Upper lobe of right lung (tissue), 1 donor: ENCODE results near the gene ATG14. TPM values are rescaled to one million over a fixed set of nuclear protein-coding genes. Genes with fewer than 3 reads are reported as not detected.
A peak's percentile ranks its signal among the peaks of the same experiment; 100 is the strongest.

Experiments used
- ATAC-seq: fragments of 200-7000 bp; cut with Tn5 transposase; one replicate; pipeline ENCODE4 v1.9.1; 2020; ENCODE audit warnings: mild to moderate bottlenecking, moderate library complexity
- DNase-seq: peaks from one replicate; pipeline ENCODE4 v3.0.0-alpha.2; 2020
- H3K27ac ChIP-seq: fragments of 200-600 bp; one replicate; pipeline ENCODE4 v1.8.0; 2022
- H3K27me3 ChIP-seq: fragments of 200-600 bp; one replicate; pipeline ENCODE4 v1.8.0; 2022; ENCODE audit warnings: mild to moderate bottlenecking
- H3K36me3 ChIP-seq: fragments of 200-600 bp; one replicate; pipeline ENCODE4 v1.8.0; 2022
- H3K4me1 ChIP-seq: fragments of 200-600 bp; one replicate; pipeline ENCODE4 v1.8.0; 2022
- H3K4me3 ChIP-seq: fragments of 200-600 bp; one replicate; pipeline ENCODE4 v1.8.0; 2022; ENCODE audit warnings: mild to moderate bottlenecking
- H3K9me3 ChIP-seq: fragments of 200-600 bp; one replicate; pipeline ENCODE4 v1.8.0; 2022
- intact Hi-C: fragments of 100-400 bp; cut with DNase I; formaldehyde crosslinking; loops from one replicate; pipeline ENCODE4 v1.11.0; 2022
- total RNA-seq: library from RNA; stranded (reverse); fragmentation: NEBNext Ultra II Directional; extraction: Animal tissue kit (Norgen Biotek cat#: 25700); gene quantifications from one replicate; pipeline ENCODE4 v1.2.1, GENCODE V29; 2021
- TF ChIP-seq, protein P1 (sequence below): fragments of 200-600 bp; IDR thresholded peaks from one replicate; pipeline ENCODE4 v1.8.0; 2022; ENCODE audit warnings: antibody characterized with exemption
- donor health status: DM: no; HTN: yes; CAD: no; lungs with severe emphysema.

The ATG14 gene
- total RNA-seq, 1 donor from 2014 or later = 10.3 TPM

DNA sequence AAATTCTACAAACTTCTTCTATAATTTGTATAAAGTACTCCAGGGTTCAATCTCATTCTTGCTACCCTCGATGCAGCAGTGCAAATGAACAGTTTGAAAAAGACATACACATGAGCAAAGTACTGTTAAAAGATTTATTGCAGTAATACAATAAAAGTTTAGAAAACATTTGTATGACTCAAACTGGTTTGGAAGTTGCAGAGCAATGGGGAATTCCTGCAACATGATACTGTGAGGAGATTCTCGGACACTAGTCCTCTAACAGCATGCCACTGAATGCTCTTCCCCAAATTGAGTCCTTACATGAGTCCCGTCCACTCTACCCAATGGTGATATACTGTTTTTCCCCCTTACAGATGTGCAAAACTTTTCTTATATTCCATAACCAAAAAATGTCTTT, 45.4 kb downstream of the ATG14 start:
- no peaks in the 10 kb centered on the region for H3K27me3 ChIP-seq
- H3K36me3 ChIP-seq = peaks cover 32% of the 10 kb centered on the region
- no peak overlapping the region for H3K4me3 ChIP-seq
- ATAC-seq (no peak), DNase-seq (no peak)
- H3K4me1 ChIP-seq = no peaks in the 10 kb centered on the region
- H3K27ac ChIP-seq = no peak overlapping the region
- intact Hi-C loops = no loop called here
- H3K9me3 ChIP-seq = no peaks in the 10 kb centered on the region
- TF ChIP-seq, protein P1, sequence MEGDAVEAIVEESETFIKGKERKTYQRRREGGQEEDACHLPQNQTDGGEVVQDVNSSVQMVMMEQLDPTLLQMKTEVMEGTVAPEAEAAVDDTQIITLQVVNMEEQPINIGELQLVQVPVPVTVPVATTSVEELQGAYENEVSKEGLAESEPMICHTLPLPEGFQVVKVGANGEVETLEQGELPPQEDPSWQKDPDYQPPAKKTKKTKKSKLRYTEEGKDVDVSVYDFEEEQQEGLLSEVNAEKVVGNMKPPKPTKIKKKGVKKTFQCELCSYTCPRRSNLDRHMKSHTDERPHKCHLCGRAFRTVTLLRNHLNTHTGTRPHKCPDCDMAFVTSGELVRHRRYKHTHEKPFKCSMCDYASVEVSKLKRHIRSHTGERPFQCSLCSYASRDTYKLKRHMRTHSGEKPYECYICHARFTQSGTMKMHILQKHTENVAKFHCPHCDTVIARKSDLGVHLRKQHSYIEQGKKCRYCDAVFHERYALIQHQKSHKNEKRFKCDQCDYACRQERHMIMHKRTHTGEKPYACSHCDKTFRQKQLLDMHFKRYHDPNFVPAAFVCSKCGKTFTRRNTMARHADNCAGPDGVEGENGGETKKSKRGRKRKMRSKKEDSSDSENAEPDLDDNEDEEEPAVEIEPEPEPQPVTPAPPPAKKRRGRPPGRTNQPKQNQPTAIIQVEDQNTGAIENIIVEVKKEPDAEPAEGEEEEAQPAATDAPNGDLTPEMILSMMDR = no peak

DNA sequence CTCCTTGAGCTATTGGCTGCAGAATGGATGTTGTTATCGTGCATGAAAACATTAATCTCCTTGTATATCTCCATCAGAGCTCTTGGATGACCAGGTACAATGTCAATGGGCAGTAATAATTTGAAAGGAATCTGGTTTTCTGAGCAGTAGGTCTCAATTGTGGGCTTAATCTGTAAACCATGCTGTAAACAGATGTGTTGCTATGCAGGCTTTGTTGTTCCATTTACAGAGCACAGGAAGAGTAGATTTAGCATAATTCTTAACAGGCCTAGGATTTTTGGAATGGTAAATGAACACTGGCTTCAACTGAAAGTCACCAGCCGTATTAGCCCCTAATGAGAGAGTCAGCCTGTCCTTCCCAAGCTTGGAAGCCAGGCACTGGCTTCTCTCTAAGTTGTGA, 50.4 kb downstream of the ATG14 start:
- intact Hi-C loops = no loop called here
- TF ChIP-seq, protein P1 = no peak
- DNase-seq (no peak), ATAC-seq (no peak)
- Histone ChIP-seq H3K4me1 (no peaks in the 10 kb centered on the region), H3K9me3 (no peaks in the 10 kb centered on the region), H3K27ac (no peak overlapping the region), H3K36me3 (peaks cover 9% of the 10 kb centered on the region), H3K4me3 (no peak overlapping the region), H3K27me3 (no peaks in the 10 kb centered on the region)

DNA sequence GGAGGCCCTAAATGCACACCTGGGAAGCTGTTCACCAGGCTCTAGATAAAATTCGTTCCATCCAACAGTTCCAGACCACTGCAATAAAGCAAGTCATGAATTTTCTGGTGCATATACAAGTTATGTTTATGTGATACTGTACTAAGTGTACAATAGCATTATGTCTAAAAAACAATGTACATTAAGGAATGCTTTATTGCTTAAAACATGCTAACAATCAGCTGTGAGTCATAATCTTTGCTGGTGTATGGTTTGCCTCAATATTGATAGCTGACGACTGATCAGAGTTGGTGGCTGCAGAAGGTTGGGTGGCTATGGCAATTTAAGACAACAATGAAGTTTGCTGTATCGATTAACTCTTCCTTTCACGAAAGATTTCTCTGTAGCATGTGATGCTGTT, 52.3 kb downstream of the ATG14 start:
- no peaks in the 10 kb centered on the region for H3K27me3 ChIP-seq
- intact Hi-C loops = no loop called here
- H3K9me3 ChIP-seq = no peaks in the 10 kb centered on the region
- no peak overlapping the region for H3K4me3 ChIP-seq
- DNase-seq (no peak), ATAC-seq (no peak)
- H3K27ac ChIP-seq = no peak overlapping the region
- TF ChIP-seq, protein P1 = no peak
- H3K4me1 ChIP-seq = no peaks in the 10 kb centered on the region
- no peaks in the 10 kb centered on the region for H3K36me3 ChIP-seq

DNA sequence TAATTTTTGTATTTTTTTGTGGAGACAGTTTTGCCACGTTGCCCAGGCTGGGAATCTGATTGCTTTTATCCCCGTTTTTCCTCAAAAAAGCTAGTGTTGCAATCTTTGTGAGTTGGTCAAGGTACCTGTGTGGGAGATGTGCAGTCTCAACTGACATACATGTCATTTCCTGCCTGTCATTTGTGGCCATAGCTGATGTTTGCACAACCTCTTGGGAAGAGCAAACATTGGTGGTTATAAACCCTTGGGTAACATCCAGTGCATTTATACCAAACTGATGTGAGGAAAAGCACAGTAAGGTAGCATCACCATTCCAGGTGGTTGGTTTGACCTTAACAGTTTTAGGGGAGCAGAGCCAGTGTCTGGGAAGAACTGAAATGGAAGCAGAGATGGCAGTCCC, 54.7 kb downstream of the ATG14 start:
- Histone ChIP-seq H3K36me3 (peaks cover 13% of the 10 kb centered on the region), H3K27me3 (no peaks in the 10 kb centered on the region), H3K27ac (no peak overlapping the region), H3K4me3 (no peak overlapping the region), H3K9me3 (no peaks in the 10 kb centered on the region), H3K4me1 (no peaks in the 10 kb centered on the region)
- DNase-seq = no peak
- no peak for ATAC-seq
- TF ChIP-seq, protein P1 = no peak
- intact Hi-C loops = no loop called here

DNA sequence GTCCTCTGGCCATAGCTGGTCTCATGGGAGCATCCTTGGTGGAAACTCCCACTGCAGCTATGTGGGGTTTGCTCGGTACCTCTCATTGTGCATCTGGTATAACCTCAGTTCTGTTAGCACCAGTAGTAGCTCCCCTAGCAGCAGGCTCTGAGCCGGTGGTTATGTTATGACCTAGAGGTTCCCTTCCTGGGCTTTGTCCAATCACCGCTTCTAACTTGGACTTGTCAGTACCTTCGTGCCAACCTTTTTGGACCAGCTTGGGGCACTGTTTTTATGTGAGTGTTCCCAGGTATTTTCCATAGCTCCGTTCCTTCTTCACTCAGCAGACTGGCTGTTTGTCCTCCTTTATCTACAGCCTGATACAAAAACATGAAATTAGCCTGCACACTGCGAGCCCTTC, 55.7 kb downstream of the ATG14 start:
- intact Hi-C loops = no loop called here

DNA sequence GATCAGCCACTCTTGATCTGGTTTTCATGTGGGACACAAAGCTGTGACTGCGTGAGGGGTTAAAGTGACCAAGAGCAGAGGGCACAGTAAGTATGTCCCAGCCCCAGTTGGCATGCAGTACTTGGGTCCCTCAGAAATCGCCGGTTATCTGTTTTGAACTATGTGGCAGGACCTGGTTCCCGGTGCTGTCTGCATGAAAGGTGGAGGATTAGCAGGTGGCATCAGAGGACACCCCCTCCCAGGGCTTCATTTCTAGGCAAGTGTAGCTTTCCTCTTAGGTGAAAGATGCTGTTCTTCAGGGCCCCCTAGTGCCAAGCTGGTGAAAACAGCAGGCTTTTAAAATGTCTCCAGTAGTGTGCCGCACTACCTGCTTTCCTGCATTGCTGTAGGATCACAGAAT, 57.1 kb downstream of the ATG14 start:
- Histone ChIP-seq H3K4me3 (no peak overlapping the region), H3K27ac (no peak overlapping the region), H3K4me1 (no peaks in the 10 kb centered on the region), H3K9me3 (no peaks in the 10 kb centered on the region), H3K36me3 (peaks cover 31% of the 10 kb centered on the region), H3K27me3 (no peaks in the 10 kb centered on the region)
- TF ChIP-seq, protein P1 = peak; percentile 62
- ATAC-seq (peak; percentile 85), DNase-seq (no peak)
- intact Hi-C loops = no loop called here

More for the DNA sequence above, 55.7 kb downstream of the ATG14 start:
- no peak overlapping the region for H3K27ac ChIP-seq
- DNase-seq (no peak), ATAC-seq (no peak)
- no peaks in the 10 kb centered on the region for H3K27me3 ChIP-seq
- peaks cover 23% of the 10 kb centered on the region for H3K36me3 ChIP-seq
- H3K9me3 ChIP-seq = no peaks in the 10 kb centered on the region
- TF ChIP-seq, protein P1 = no peak
- H3K4me1 ChIP-seq = no peaks in the 10 kb centered on the region
- H3K4me3 ChIP-seq = no peak overlapping the region
